Neural cell (in vitro differentiated cells): ENCODE results near the gene UBE3A. TPM values are rescaled to one million over a fixed set of nuclear protein-coding genes. Genes with fewer than 3 reads are reported as not detected.

Experiments
- H2AFZ ChIP-seq: fragments of 200-600, 300-800 bp; sonication (generic), shearing (Covaris generic); 2 replicates; pipeline ENCODE4 v1.6.0; 2014; ENCODE audit warnings: low read depth, mild to moderate bottlenecking, antibody characterized with exemption, low read length, moderate library complexity
- H3F3A ChIP-seq: fragments of 200-600 bp; shearing (Covaris generic); 2 replicates; pipeline ENCODE4 v1.6.1; 2016; ENCODE audit warnings: mild to moderate bottlenecking, moderate library complexity, mixed read lengths, antibody characterized with exemption, low read length; ENCODE audit not compliant: insufficient read depth, poor library complexity, severe bottlenecking
- H3K27ac ChIP-seq: fragments of 200-600, 300-800 bp; sonication (generic), shearing (Covaris generic); 2 replicates; pipeline ENCODE4 v1.5.1; 2014; ENCODE audit warnings: mild to moderate bottlenecking, low read length, moderate library complexity
- H3K27me3 ChIP-seq: fragments of 300-800, 200-600 bp; sonication (generic), shearing (Covaris generic); 2 replicates; pipeline ENCODE4 v1.6.0; 2014; ENCODE audit warnings: mild to moderate bottlenecking, low read depth, low read length, moderate library complexity; ENCODE audit not compliant: insufficient read depth
- H3K36me3 ChIP-seq: fragments of 300-800, 200-600 bp; sonication (generic), shearing (Covaris generic); 2 replicates; pipeline ENCODE4 v1.5.1; 2014; ENCODE audit warnings: mild to moderate bottlenecking, antibody characterized with exemption, low read length, moderate library complexity; ENCODE audit not compliant: insufficient read depth
- H3K4me2 ChIP-seq: fragments of 300-800, 200-600 bp; sonication (generic), shearing (Covaris generic); 2 replicates; pipeline ENCODE4 v1.6.0; 2014; ENCODE audit warnings: mild to moderate bottlenecking, low read length
- H3K4me3 ChIP-seq: fragments of 300-800, 200-600 bp; sonication (generic), shearing (Covaris generic); 2 replicates; pipeline ENCODE4 v1.5.1; 2014; ENCODE audit warnings: mild to moderate bottlenecking, low read length, moderate library complexity
- H3K79me2 ChIP-seq: fragments of 200-600 bp; shearing (Covaris generic); replicated peaks from 2 replicates; pipeline ENCODE4 v1.6.0; 2014; ENCODE audit warnings: mild to moderate bottlenecking, low read length, moderate library complexity; ENCODE audit not compliant: insufficient read depth
- H3K9ac ChIP-seq: fragments of 300-800, 200-600 bp; sonication (generic), shearing (Covaris generic); 2 replicates; pipeline ENCODE4 v1.6.1; 2016; ENCODE audit warnings: mild to moderate bottlenecking, low read length, mixed read lengths
- H3K9me2 ChIP-seq: fragments of 200-600 bp; shearing (Covaris generic); 2 replicates; pipeline ENCODE4 v1.6.1; 2016; ENCODE audit warnings: mild to moderate bottlenecking, low read length, mixed read lengths; ENCODE audit not compliant: insufficient read depth
- H3K9me3 ChIP-seq: fragments of 200-600, 300-800 bp; sonication (generic), shearing (Covaris generic); 2 replicates; pipeline ENCODE4 v1.6.1; 2016; ENCODE audit warnings: mild to moderate bottlenecking, mixed run types, low read length, moderate library complexity, mixed read lengths
- H4K20me1 ChIP-seq: fragments of 200-600 bp; shearing (Covaris generic); 2 replicates; pipeline ENCODE4 v1.6.1; 2016; ENCODE audit warnings: mild to moderate bottlenecking, mixed run types; ENCODE audit not compliant: insufficient read depth
- EP300 ChIP-seq: fragments of 450-650 bp; conservative IDR thresholded peaks from 2 replicates; pipeline ENCODE4 v1.6.1; 2014; ENCODE audit warnings: antibody characterized with exemption, mild to moderate bottlenecking, moderate library complexity; ENCODE audit not compliant: poor library complexity, severe bottlenecking
- EZH2 ChIP-seq: fragments of 200-600, 300-800 bp; shearing (Covaris generic), sonication (generic); IDR thresholded peaks from 2 replicates; pipeline ENCODE4 v1.6.1; 2014; ENCODE audit warnings: antibody characterized with exemption, low read length, borderline replicate concordance, mild to moderate bottlenecking; ENCODE audit not compliant: insufficient read depth, poor library complexity, severe bottlenecking
- MXI1 ChIP-seq: fragments of 450-650 bp; conservative IDR thresholded peaks from 2 replicates; pipeline ENCODE4 v1.6.1; 2014; ENCODE audit warnings: antibody characterized with exemption, mild to moderate bottlenecking; ENCODE audit not compliant: poor library complexity, severe bottlenecking
- POLR2AphosphoS5 ChIP-seq: IDR thresholded peaks from 2 replicates; pipeline ENCODE4 v1.6.1; 2012
- RAD21 ChIP-seq: fragments of 450-650 bp; conservative IDR thresholded peaks from 2 replicates; pipeline ENCODE4 v1.6.1; 2014; ENCODE audit warnings: antibody characterized with exemption, mild to moderate bottlenecking, moderate library complexity
- REST ChIP-seq: IDR thresholded peaks from 2 replicates; pipeline ENCODE4 v1.6.1; 2012; ENCODE audit warnings: borderline replicate concordance
- SMC3 ChIP-seq: fragments of 450-650 bp; conservative IDR thresholded peaks from 2 replicates; pipeline ENCODE4 v1.6.1; 2014; ENCODE audit warnings: antibody characterized with exemption, mild to moderate bottlenecking, moderate library complexity; ENCODE audit not compliant: poor library complexity
- TAF1 ChIP-seq: IDR thresholded peaks from 2 replicates; pipeline ENCODE4 v1.6.1; 2012; ENCODE audit warnings: low read depth
- polyA plus RNA-seq: library from polyadenylated mRNA; depleted of rRNA; stranded (reverse); fragments of >200 nt; gene quantifications from 2 replicates; pipeline ENCODE4 v1.2.3, GENCODE V29; 2014
- TF ChIP-seq, protein P1 (sequence below): fragments of 450-650 bp; IDR thresholded peaks from 2 replicates; pipeline ENCODE4 v1.5.1; 2014; ENCODE audit warnings: antibody characterized with exemption, mild to moderate bottlenecking, moderate library complexity; ENCODE audit not compliant: poor library complexity, severe bottlenecking

UBE3A gene
- polyA plus RNA-seq, 1 donor from 2014 or later, result 98.5 TPM

DNA sequence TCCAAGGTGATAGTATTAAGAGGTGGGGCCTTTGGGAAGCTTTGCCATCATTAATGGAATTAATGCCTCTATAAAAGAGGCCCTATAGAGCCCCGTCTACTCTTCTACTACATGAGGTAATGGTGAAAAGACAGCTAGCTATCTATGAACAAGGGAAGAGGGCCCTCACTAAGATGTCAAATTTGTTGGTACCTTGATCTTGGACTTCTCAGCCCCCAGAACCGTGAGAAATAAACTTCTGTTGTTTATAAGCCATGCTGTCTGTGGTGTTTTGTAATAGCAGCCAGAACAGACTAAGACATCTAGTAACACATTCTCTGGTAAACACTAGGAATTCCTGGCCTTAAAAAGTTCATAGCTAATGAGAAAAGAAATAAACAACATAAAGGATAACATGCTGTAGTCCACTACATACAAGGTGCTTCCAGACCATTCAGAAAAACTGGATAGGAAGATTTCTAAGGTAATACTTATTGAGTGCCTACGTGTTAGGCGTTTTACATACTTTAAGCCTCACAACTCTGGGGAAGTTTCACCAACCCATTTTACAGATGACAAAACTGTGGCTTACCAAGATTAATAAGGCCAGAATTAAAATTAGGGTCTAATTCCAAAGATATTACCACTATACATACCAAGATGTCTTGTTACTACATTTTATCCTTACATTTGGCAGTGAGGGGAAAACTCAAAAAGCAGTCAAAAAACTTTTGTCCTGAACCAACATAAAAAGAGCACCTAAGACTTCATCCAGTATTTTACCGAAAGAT, 3.2 kb downstream of the UBE3A start:
- H2AFZ ChIP-seq, result no peak overlapping the region
- no peak overlapping the region for H3K27ac ChIP-seq
- no peaks in the 10 kb centered on the region for H3K9me3 ChIP-seq
- TF ChIP-seq POLR2AphosphoS5 (no peak), MXI1 (no peak)
- H3K4me2 ChIP-seq, result peak overlapping the region; percentile 66
- H3F3A ChIP-seq, result no peaks in the 10 kb centered on the region
- no peaks in the 10 kb centered on the region for H3K27me3 ChIP-seq
- no peaks in the 10 kb centered on the region for H3K36me3 ChIP-seq
- peaks cover 10% of the 10 kb centered on the region for H4K20me1 ChIP-seq
- H3K79me2 ChIP-seq, result peaks cover 66% of the 10 kb centered on the region
- peak overlapping the region; percentile 77 for H3K4me3 ChIP-seq
- H3K9ac ChIP-seq, result no peak overlapping the region
- no peaks in the 10 kb centered on the region for H3K9me2 ChIP-seq

DNA sequence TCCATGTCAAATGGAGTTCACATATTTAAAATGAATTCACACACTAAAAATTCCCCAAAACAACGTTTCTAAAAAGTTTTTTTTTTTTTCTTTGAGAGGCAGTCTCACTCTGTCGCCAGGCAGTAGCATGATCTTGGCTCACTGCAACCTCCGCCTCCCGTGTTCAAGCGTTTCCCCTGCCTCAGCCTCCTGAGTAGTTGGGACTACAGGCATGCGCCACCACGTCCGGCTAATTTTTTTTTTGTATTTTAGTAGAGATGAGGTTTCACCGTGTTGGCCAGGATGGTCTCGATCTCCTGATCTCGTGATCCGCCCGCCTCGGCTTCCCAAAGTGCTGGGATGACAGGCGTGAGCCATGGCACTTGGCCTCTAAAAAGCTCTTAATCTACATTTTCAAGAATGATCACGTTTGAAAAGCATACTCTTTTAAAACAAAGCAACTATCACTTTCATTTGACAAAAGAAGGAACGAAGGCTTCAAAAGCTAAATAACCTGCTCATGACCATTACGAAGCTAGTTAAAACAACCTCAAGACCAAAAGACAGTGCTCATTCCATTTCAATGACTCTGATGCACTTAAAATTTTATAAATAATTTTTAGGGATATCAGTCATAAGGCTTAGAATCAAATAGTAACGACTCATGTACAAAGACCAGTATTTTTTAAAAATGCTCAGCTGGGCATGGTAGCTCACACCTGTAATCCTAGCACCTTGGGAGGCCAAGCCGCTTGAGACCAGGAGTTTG, 5.5 kb downstream of the UBE3A start:
- Histone ChIP-seq H3K9me2 (no peaks in the 10 kb centered on the region), H4K20me1 (peaks cover 10% of the 10 kb centered on the region), H3K36me3 (no peaks in the 10 kb centered on the region), H3K9me3 (no peaks in the 10 kb centered on the region), H3K9ac (no peak overlapping the region), H3K27me3 (no peaks in the 10 kb centered on the region), H3K4me3 (no peak overlapping the region), H2AFZ (no peak overlapping the region), H3F3A (no peaks in the 10 kb centered on the region), H3K79me2 (peaks cover 86% of the 10 kb centered on the region), H3K27ac (no peak overlapping the region), H3K4me2 (no peak overlapping the region)
- TF ChIP-seq EZH2 (no peak), EP300 (no peak), POLR2AphosphoS5 (no peak), RAD21 (no peak), SMC3 (no peak), TAF1 (no peak), REST (no peak), MXI1 (no peak)
- TF ChIP-seq, protein P1, sequence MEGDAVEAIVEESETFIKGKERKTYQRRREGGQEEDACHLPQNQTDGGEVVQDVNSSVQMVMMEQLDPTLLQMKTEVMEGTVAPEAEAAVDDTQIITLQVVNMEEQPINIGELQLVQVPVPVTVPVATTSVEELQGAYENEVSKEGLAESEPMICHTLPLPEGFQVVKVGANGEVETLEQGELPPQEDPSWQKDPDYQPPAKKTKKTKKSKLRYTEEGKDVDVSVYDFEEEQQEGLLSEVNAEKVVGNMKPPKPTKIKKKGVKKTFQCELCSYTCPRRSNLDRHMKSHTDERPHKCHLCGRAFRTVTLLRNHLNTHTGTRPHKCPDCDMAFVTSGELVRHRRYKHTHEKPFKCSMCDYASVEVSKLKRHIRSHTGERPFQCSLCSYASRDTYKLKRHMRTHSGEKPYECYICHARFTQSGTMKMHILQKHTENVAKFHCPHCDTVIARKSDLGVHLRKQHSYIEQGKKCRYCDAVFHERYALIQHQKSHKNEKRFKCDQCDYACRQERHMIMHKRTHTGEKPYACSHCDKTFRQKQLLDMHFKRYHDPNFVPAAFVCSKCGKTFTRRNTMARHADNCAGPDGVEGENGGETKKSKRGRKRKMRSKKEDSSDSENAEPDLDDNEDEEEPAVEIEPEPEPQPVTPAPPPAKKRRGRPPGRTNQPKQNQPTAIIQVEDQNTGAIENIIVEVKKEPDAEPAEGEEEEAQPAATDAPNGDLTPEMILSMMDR, result no peak
